ENCODE results near the gene DCAF6.

Gene DCAF6

DNA sequence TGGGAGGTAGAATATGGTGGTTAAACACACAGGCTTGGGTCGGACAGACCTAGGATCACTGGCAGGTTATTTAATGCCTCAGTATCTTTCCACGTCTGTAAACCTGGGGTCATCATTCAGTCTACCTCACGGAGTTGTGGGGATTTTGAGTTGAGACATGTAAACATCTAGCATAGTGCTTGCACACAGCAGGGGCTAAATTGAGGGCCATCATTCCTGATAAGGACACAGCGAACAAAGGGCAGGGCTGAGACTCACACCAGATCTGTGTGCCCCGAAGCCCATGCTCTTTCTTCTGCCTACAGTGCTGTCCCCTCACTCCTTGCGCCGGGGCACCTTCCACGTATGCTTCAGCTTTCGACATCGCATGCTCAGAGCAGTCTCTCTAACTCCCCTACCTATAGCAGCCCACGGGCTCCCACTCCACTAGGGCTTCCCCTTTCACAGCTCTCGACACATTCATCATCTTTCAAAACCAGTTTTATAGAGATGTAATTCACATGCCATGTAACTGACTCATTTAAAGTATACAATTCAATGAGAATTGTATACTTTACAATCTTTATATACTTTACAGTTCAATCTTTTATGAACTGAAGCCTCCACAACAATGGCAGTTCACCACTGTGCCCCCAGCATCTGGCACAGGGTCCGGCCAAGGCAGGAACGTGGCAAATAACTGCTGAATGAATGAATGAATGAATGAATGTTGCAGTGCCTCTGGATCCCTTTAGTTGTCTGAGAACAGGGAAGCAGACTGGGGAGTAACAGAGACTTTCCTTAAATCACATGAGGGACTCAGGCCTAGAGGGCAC is 152.2 kb downstream of the DCAF6 start:
- Histone ChIP-seq H3K9ac (ENCODE audit: low read length) (no peak overlapping the region), H3K27me3 (replicated peaks; ENCODE audit: control insufficient read depth, insufficient read depth, low read length) (no peaks in the 10 kb centered on the region), H3K36me3 (ENCODE audit: control insufficient read depth, insufficient read depth, low read length, severe bottlenecking) (no peaks in the 10 kb centered on the region), H3K4me1 (ENCODE audit: control insufficient read depth, insufficient read depth, low read length) (peaks cover 17% of the 10 kb centered on the region), H3K4me3 (ENCODE audit: low read length) (no peak overlapping the region), H3K9me3 (ENCODE audit: control insufficient read depth, low read length) (no peaks in the 10 kb centered on the region)
- DNase-seq (ENCODE audit: low read depth): no peak

DNA sequence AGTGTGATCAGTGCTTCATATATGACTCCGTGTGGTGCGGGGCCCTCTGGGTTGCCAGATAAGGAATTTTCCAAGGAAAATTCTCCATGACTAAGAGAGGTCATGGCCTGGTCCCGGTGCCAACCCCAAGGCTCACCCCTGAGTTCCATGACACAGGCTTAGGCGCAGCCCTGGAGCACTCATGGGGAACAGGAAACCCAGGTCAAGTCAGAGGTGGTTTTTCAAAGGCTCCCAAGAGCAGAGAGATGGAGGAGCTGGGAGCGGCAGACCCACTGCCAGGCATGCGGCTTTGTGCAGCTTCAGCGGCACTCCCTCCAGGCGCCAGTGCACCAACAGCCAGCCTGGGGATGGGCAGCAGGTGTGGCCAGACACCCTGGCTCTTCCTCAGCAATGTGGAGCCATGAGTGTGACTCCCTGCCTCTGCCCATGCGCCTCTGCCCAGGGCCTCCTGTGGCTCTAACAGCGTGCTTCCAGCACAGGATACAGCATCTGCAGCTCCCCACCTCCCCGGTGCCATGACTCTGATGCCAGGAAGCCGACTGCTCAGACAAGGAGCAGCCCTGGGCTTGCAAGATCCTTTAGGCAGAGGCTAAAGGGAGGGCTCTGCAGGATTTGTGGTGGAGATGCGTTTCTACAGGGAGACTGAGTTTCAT is 153.0 kb downstream of the DCAF6 start:
- no peak overlapping the region for H3K4me3 ChIP-seq (ENCODE audit: low read length)
- peaks cover 15% of the 10 kb centered on the region for H3K4me1 ChIP-seq (ENCODE audit: control insufficient read depth, insufficient read depth, low read length)
- no peak overlapping the region for H3K9ac ChIP-seq (ENCODE audit: low read length)
- DNase-seq (ENCODE audit: low read depth): no peak
- H3K27me3 ChIP-seq (replicated peaks; ENCODE audit: control insufficient read depth, insufficient read depth, low read length): no peaks in the 10 kb centered on the region
- no peaks in the 10 kb centered on the region for H3K36me3 ChIP-seq (ENCODE audit: control insufficient read depth, insufficient read depth, low read length, severe bottlenecking)
- H3K9me3 ChIP-seq (ENCODE audit: control insufficient read depth, low read length): no peaks in the 10 kb centered on the region

- DNase-seq (ENCODE audit: low read depth): no peak
- H3K36me3 ChIP-seq (ENCODE audit: control insufficient read depth, insufficient read depth, low read length, severe bottlenecking): no peaks in the 10 kb centered on the region
- H3K4me1 ChIP-seq (ENCODE audit: control insufficient read depth, insufficient read depth, low read length): peaks cover 10% of the 10 kb centered on the region
- H3K9ac ChIP-seq (ENCODE audit: low read length): no peak overlapping the region
- no peak overlapping the region for H3K4me3 ChIP-seq (ENCODE audit: low read length)
- no peaks in the 10 kb centered on the region for H3K9me3 ChIP-seq (ENCODE audit: control insufficient read depth, low read length)
- H3K27me3 ChIP-seq (replicated peaks; ENCODE audit: control insufficient read depth, insufficient read depth, low read length): no peaks in the 10 kb centered on the region
Observed at GRCh38 chr1:168089979-168090337, 153.5 kb downstream of the DCAF6 start.

DNA sequence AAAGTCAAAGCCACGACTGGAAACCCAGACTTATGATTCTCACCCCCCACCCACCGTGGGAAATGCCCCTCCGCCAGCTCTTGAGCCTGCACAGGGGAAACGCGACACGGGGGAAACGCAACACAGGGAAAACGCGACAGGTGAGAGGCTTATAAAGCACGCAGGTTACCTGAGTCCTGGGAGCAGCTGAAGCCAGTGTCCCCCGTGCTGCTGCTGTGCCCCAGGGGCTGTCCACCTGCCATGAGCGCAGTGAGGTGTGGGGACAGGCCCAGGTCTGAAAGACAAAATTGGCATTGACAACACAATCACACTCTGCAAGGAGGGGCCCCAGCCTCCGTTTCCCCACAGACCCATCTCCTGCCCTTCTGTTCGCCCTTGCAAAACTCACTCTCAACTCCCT is 153.9 kb downstream of the DCAF6 start:
- H3K4me3 ChIP-seq (ENCODE audit: low read length): no peak overlapping the region
- H3K27me3 ChIP-seq (replicated peaks; ENCODE audit: control insufficient read depth, insufficient read depth, low read length): no peaks in the 10 kb centered on the region
- H3K9ac ChIP-seq (ENCODE audit: low read length): no peak overlapping the region

DNA sequence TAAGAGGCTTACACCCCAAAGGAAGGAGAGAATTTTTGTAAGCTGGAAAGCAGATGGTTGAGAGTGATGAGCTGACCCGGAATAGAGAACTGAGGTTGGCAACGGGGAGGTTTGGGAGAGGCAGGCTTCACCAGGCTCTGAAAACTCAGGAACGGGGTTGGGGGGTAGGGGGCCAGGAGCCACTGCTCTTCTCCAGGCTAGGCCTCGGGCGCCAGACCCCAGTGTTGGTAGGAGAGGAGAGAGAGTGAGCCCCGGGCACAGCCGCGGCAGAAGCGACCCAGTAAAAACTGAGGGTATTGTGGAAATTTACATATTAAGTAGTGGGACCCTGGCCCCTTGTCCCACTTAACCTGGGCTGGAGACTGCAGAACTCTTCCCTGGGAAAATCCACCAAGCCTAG is 154.6 kb downstream of the DCAF6 start:
- H3K4me3 ChIP-seq (ENCODE audit: low read length): no peak overlapping the region
- no peaks in the 10 kb centered on the region for H3K36me3 ChIP-seq (ENCODE audit: control insufficient read depth, insufficient read depth, low read length, severe bottlenecking)
- no peak overlapping the region for H3K9ac ChIP-seq (ENCODE audit: low read length)
- no peaks in the 10 kb centered on the region for H3K4me1 ChIP-seq (ENCODE audit: control insufficient read depth, insufficient read depth, low read length)
- DNase-seq (ENCODE audit: low read depth): no peak
- no peaks in the 10 kb centered on the region for H3K9me3 ChIP-seq (ENCODE audit: control insufficient read depth, low read length)
- H3K27me3 ChIP-seq (replicated peaks; ENCODE audit: control insufficient read depth, insufficient read depth, low read length): no peaks in the 10 kb centered on the region

More for the DNA sequence above, 153.9 kb downstream of the DCAF6 start:
- Histone ChIP-seq H3K9me3 (ENCODE audit: control insufficient read depth, low read length) (no peaks in the 10 kb centered on the region), H3K4me1 (ENCODE audit: control insufficient read depth, insufficient read depth, low read length) (peaks cover 6% of the 10 kb centered on the region), H3K36me3 (ENCODE audit: control insufficient read depth, insufficient read depth, low read length, severe bottlenecking) (no peaks in the 10 kb centered on the region)
- no peak for DNase-seq (ENCODE audit: low read depth)

DNA sequence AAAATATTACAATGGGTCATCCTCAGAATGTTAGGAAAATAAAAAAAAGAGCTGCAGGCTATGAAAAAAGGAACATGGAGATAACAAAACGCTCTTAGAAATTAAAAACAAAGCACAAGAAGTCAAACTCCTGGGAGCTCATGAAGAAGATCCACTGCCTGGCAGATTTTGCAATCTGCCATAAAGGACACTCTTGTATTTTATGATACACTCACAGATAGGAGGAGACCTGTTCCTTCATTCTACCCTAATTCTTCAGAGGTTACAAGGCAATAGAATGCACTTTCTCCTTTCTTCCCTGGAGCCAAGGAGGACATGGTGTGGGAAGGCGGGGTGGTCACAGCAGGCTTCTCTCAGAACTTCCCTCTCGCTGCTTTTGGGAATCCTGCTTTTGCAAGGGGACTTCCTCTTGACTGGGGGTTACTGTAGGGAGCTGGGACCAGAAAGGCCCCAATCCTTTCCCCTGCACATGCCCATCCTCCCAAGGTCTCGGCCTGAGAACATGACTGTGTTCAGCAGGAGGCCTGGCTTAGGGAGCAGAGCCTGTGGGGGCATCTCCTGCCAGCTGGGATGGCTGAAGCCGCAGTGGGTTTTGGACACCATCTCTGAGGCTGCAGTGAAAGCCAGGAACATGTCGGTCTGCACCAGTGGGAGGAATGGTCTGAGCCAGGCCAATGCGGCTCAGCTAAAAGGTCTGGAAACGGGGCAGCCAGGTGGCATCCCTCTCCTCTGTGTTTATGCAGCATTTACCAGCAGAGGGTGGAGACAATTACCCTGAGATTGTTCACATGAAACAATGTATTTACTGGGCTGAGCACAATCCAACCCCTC is 155.5 kb downstream of the DCAF6 start:
- Histone ChIP-seq H3K9me3 (ENCODE audit: control insufficient read depth, low read length) (no peaks in the 10 kb centered on the region), H3K9ac (ENCODE audit: low read length) (no peak overlapping the region), H3K4me3 (ENCODE audit: low read length) (no peak overlapping the region), H3K27me3 (replicated peaks; ENCODE audit: control insufficient read depth, insufficient read depth, low read length) (no peaks in the 10 kb centered on the region), H3K36me3 (ENCODE audit: control insufficient read depth, insufficient read depth, low read length, severe bottlenecking) (no peaks in the 10 kb centered on the region), H3K4me1 (ENCODE audit: control insufficient read depth, insufficient read depth, low read length) (no peaks in the 10 kb centered on the region)
- no peak for DNase-seq (ENCODE audit: low read depth)

GRCh38 chr1:168092566-168093355 is 156.3 kb downstream of the DCAF6 start:
- Histone ChIP-seq H3K4me3 (ENCODE audit: low read length) (no peak overlapping the region), H3K27me3 (replicated peaks; ENCODE audit: control insufficient read depth, insufficient read depth, low read length) (no peaks in the 10 kb centered on the region), H3K4me1 (ENCODE audit: control insufficient read depth, insufficient read depth, low read length) (no peaks in the 10 kb centered on the region), H3K9ac (ENCODE audit: low read length) (no peak overlapping the region), H3K9me3 (ENCODE audit: control insufficient read depth, low read length) (no peaks in the 10 kb centered on the region), H3K36me3 (ENCODE audit: control insufficient read depth, insufficient read depth, low read length, severe bottlenecking) (no peaks in the 10 kb centered on the region)
- DNase-seq (ENCODE audit: low read depth): no peak

GRCh38 chr1:168093616-168094015 is 157.1 kb downstream of the DCAF6 start:
- no peak overlapping the region for H3K9ac ChIP-seq (ENCODE audit: low read length)
- no peak overlapping the region for H3K4me3 ChIP-seq (ENCODE audit: low read length)
- no peaks in the 10 kb centered on the region for H3K27me3 ChIP-seq (replicated peaks; ENCODE audit: control insufficient read depth, insufficient read depth, low read length)
- no peak for DNase-seq (ENCODE audit: low read depth)
- H3K9me3 ChIP-seq (ENCODE audit: control insufficient read depth, low read length): no peaks in the 10 kb centered on the region
- no peaks in the 10 kb centered on the region for H3K36me3 ChIP-seq (ENCODE audit: control insufficient read depth, insufficient read depth, low read length, severe bottlenecking)
- no peaks in the 10 kb centered on the region for H3K4me1 ChIP-seq (ENCODE audit: control insufficient read depth, insufficient read depth, low read length)

- H3K4me1 ChIP-seq (ENCODE audit: control insufficient read depth, insufficient read depth, low read length): no peaks in the 10 kb centered on the region
- no peaks in the 10 kb centered on the region for H3K36me3 ChIP-seq (ENCODE audit: control insufficient read depth, insufficient read depth, low read length, severe bottlenecking)
- no peak for DNase-seq (ENCODE audit: low read depth)
- no peak overlapping the region for H3K4me3 ChIP-seq (ENCODE audit: low read length)
- H3K9ac ChIP-seq (ENCODE audit: low read length): no peak overlapping the region
- no peaks in the 10 kb centered on the region for H3K27me3 ChIP-seq (replicated peaks; ENCODE audit: control insufficient read depth, insufficient read depth, low read length)
- H3K9me3 ChIP-seq (ENCODE audit: control insufficient read depth, low read length): no peaks in the 10 kb centered on the region
Observed at GRCh38 chr1:168095476-168095875, 159.0 kb downstream of the DCAF6 start.

- H3K4me3 ChIP-seq (ENCODE audit: low read length): no peak overlapping the region
- H3K9ac ChIP-seq (ENCODE audit: low read length): no peak overlapping the region
- H3K36me3 ChIP-seq (ENCODE audit: control insufficient read depth, insufficient read depth, low read length, severe bottlenecking): no peaks in the 10 kb centered on the region
- no peaks in the 10 kb centered on the region for H3K4me1 ChIP-seq (ENCODE audit: control insufficient read depth, insufficient read depth, low read length)
- no peaks in the 10 kb centered on the region for H3K9me3 ChIP-seq (ENCODE audit: control insufficient read depth, low read length)
- DNase-seq (ENCODE audit: low read depth): no peak
- H3K27me3 ChIP-seq (replicated peaks; ENCODE audit: control insufficient read depth, insufficient read depth, low read length): no peaks in the 10 kb centered on the region
Observed at GRCh38 chr1:168096296-168097165, 160.0 kb downstream of the DCAF6 start.

Measured in adipocyte (in vitro differentiated cells).